ENCODE results near the gene LHFPL6. TPM values are rescaled to one million over a fixed set of nuclear protein-coding genes. Genes with fewer than 3 reads are reported as not detected.

LHFPL6 gene
- total and polyA plus RNA-seq, 3 donors from 2014 or later, result 37.3 to 65.5 (median 52.1) TPM

- Histone ChIP-seq H3K36me3 (ENCODE audit: low read depth, missing control alignments) (no peaks in the 10 kb centered on the region), H3K4me3 (no peak overlapping the region), H3K27ac (no peak overlapping the region), H3K9me3 (no peaks in the 10 kb centered on the region), H3K27me3 (no peaks in the 10 kb centered on the region), H3K4me1 (peaks cover 5% of the 10 kb centered on the region)
- TF ChIP-seq POLR2A (IDR thresholded peaks at IDR 0.05), result no peak
- TF ChIP-seq, protein P1, sequence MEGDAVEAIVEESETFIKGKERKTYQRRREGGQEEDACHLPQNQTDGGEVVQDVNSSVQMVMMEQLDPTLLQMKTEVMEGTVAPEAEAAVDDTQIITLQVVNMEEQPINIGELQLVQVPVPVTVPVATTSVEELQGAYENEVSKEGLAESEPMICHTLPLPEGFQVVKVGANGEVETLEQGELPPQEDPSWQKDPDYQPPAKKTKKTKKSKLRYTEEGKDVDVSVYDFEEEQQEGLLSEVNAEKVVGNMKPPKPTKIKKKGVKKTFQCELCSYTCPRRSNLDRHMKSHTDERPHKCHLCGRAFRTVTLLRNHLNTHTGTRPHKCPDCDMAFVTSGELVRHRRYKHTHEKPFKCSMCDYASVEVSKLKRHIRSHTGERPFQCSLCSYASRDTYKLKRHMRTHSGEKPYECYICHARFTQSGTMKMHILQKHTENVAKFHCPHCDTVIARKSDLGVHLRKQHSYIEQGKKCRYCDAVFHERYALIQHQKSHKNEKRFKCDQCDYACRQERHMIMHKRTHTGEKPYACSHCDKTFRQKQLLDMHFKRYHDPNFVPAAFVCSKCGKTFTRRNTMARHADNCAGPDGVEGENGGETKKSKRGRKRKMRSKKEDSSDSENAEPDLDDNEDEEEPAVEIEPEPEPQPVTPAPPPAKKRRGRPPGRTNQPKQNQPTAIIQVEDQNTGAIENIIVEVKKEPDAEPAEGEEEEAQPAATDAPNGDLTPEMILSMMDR (IDR thresholded peaks at IDR 0.05), result no peak
- intact Hi-C loops (cut with DNase I; ENCODE audit: low total_unique reads), result no loop called here
- no peak for DNase-seq
- WGBS, 2 donors, result 61 to 71% methylated on average over 5 of the region's 5 CpGs
These were observed 1.8 kb upstream of the LHFPL6 start for GRCh38 chr13:39604756-39605155.

DNA sequence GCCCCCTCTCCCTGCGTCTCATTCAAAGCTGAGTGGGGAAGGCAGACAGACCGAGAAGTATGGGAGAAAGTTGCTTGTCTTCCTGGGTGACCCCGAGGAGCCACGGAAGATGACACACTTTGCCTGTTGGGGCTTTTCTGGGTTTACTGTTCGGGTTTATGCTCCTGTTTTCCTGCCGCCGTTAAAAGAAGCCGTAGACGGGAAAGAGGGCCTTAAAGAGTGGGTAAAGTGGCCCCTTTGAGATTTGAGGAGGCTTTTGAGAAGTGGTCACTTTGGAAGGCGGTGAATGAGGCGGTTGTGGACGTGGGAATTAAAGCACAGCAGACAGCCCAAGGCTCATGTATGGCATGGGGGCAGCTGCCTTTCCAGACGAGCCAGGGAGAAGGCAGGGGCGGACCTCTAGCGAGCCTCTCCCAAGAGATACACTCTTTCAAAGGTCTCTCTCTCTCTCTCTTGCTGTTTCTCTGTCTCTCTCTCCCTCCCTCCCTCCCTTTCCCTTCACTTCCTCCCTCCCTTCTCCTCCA, 493 bp upstream of the LHFPL6 start:
- DNase-seq, result peak; percentile 63

DNA sequence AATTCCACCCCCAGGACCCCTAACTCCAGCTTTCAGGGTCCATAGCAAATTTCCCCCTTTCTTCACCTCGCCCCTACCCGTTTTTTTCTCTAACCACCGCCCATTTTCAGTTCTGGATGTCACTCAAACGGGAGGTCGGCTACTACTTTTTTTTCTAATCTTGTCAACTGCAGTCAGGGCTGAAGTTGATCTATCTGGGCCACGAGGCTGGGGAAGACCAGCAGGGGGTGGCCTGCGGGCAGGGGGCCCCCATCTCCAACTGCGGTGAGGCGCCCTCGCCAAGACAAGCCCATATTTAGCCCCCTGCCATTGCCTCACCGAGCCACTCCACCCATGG, 748 bp downstream of the LHFPL6 start:
- TF ChIP-seq, protein P1 (IDR thresholded peaks at IDR 0.05), result no peak
- TF ChIP-seq POLR2A (IDR thresholded peaks at IDR 0.05), result no peak
- DNase-seq, result no peak
- 0% methylated on average over 11 of the region's 11 CpGs for WGBS, 2 donors
- Histone ChIP-seq H3K4me3 (peak overlapping the region; percentile 62 to 73), H3K4me1 (peaks cover 11% of the 10 kb centered on the region), H3K9me3 (no peaks in the 10 kb centered on the region), H3K27me3 (no peaks in the 10 kb centered on the region), H3K36me3 (ENCODE audit: low read depth, missing control alignments) (no peaks in the 10 kb centered on the region), H3K27ac (peak overlapping the region; percentile 71 to 90)
- intact Hi-C loops (cut with DNase I; ENCODE audit: low total_unique reads), result no loop called here

More for the DNA sequence above, 493 bp upstream of the LHFPL6 start:
- Histone ChIP-seq H3K27me3 (no peaks in the 10 kb centered on the region), H3K4me3 (peak overlapping the region; percentile 62 to 73), H3K36me3 (ENCODE audit: low read depth, missing control alignments) (no peaks in the 10 kb centered on the region), H3K4me1 (peaks cover 5% of the 10 kb centered on the region), H3K27ac (peak overlapping the region; percentile 71 to 90), H3K9me3 (no peaks in the 10 kb centered on the region)
- WGBS, 2 donors, result 1% methylated on average over 13 to 15 of the region's 15 CpGs
- intact Hi-C loops (cut with DNase I; ENCODE audit: low total_unique reads), result no loop called here
- TF ChIP-seq, protein P1 (IDR thresholded peaks at IDR 0.05), result no peak
- TF ChIP-seq POLR2A (IDR thresholded peaks at IDR 0.05), result no peak

- no peaks in the 10 kb centered on the region for H3K36me3 ChIP-seq (ENCODE audit: low read depth, missing control alignments)
- H3K27me3 ChIP-seq, result no peaks in the 10 kb centered on the region
- no peaks in the 10 kb centered on the region for H3K9me3 ChIP-seq
- peak overlapping the region in 1 of 2 donors; percentile 71 for H3K27ac ChIP-seq
- intact Hi-C loops (cut with DNase I; ENCODE audit: low total_unique reads), result no loop called here
- 35 to 45% methylated on average over 3 of the region's 3 CpGs for WGBS, 2 donors
- peak overlapping the region; percentile 62 to 73 for H3K4me3 ChIP-seq
- H3K4me1 ChIP-seq, result peaks cover 11% of the 10 kb centered on the region
- TF ChIP-seq, protein P1 (IDR thresholded peaks at IDR 0.05), result no peak
- TF ChIP-seq POLR2A (IDR thresholded peaks at IDR 0.05), result no peak
- DNase-seq, result no peak
These were observed 1.4 kb downstream of the LHFPL6 start for GRCh38 chr13:39601636-39602035.

DNA sequence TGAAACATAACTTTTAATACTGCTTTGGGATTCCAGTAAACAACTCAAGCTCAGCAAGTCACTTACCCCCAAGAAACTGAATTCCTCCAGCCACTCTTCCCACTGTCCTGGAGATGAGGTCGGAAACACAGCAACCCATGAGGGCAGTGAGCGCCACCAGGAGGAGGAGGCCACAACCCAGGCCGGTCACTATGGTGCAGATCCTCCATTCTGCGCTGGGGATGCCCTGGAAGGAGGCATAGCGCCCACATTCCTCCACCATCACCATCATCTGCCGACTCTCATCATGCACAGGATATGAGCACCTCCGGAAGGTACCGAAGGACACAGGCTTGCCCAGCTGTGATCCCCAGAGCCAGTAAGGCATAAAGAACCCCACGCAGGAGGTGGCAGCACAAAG, 2.2 kb downstream of the LHFPL6 start:
- 69 to 81% methylated on average over 8 to 9 of the region's 9 CpGs for WGBS, 2 donors
- Histone ChIP-seq H3K27ac (no peak overlapping the region), H3K36me3 (ENCODE audit: low read depth, missing control alignments) (no peaks in the 10 kb centered on the region), H3K27me3 (no peaks in the 10 kb centered on the region), H3K9me3 (no peaks in the 10 kb centered on the region), H3K4me3 (no peak overlapping the region), H3K4me1 (peaks cover 11% of the 10 kb centered on the region)
- DNase-seq, result no peak
- intact Hi-C loops (cut with DNase I; ENCODE audit: low total_unique reads), result no loop called here
- TF ChIP-seq, protein P1 (IDR thresholded peaks at IDR 0.05), result no peak
- TF ChIP-seq POLR2A (IDR thresholded peaks at IDR 0.05), result no peak
